ENCODE data around the gene DST. TPM values are rescaled to one million over a fixed set of nuclear protein-coding genes. Genes with fewer than 3 reads are reported as not detected.

Gene DST
- total RNA-seq, 2 donors from 2014 or later: 101 to 113 TPM

GRCh38 chr6:56668158-56668557 is 25.5 kb upstream of the DST start:
- no peaks in the 10 kb centered on the region for H3K9me3 ChIP-seq (ENCODE audit: control insufficient read depth, low read length)
- H3K27ac ChIP-seq (ENCODE audit: low read depth, low read length): no peak overlapping the region
- Mint-ChIP-seq H3K9me3 (no peaks in the 10 kb centered on the region), H3K27ac (no peak overlapping the region), H3K4me1 (peaks cover 40% of the 10 kb centered on the region), H3K36me3 (ENCODE audit: low read depth) (peaks cover 7% of the 10 kb centered on the region), H3K27me3 (ENCODE audit: insufficient read depth) (no peaks in the 10 kb centered on the region), H3K4me3 (no peak overlapping the region)
- no peak overlapping the region for H3K4me3 ChIP-seq (ENCODE audit: low read length)
- TF ChIP-seq, protein P1, sequence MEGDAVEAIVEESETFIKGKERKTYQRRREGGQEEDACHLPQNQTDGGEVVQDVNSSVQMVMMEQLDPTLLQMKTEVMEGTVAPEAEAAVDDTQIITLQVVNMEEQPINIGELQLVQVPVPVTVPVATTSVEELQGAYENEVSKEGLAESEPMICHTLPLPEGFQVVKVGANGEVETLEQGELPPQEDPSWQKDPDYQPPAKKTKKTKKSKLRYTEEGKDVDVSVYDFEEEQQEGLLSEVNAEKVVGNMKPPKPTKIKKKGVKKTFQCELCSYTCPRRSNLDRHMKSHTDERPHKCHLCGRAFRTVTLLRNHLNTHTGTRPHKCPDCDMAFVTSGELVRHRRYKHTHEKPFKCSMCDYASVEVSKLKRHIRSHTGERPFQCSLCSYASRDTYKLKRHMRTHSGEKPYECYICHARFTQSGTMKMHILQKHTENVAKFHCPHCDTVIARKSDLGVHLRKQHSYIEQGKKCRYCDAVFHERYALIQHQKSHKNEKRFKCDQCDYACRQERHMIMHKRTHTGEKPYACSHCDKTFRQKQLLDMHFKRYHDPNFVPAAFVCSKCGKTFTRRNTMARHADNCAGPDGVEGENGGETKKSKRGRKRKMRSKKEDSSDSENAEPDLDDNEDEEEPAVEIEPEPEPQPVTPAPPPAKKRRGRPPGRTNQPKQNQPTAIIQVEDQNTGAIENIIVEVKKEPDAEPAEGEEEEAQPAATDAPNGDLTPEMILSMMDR (conservative IDR thresholded peaks at IDR 0.05): no peak
- DNase-seq: no peak
- H3K9ac ChIP-seq (ENCODE audit: extremely low read depth, low read length, poor library complexity, severe bottlenecking): no peak overlapping the region
- H3K36me3 ChIP-seq (ENCODE audit: control insufficient read depth, insufficient read depth, low read length): no peaks in the 10 kb centered on the region
- WGBS, 2 experiments (ENCODE audit: insufficient coverage in 1 of 2, insufficient read length in 1 of 2): 98 to 100% methylated on average over 1 to 4 of the region's 4 CpGs
- H3K27me3 ChIP-seq (ENCODE audit: control insufficient read depth, insufficient read depth, low read length, poor library complexity, severe bottlenecking): no peaks in the 10 kb centered on the region
- peaks cover 11% of the 10 kb centered on the region for H3K4me1 ChIP-seq (ENCODE audit: control insufficient read depth, insufficient read depth, low read length)

GRCh38 chr6:56667336-56667735 is 24.6 kb upstream of the DST start:
- Histone ChIP-seq H3K4me1 (ENCODE audit: control insufficient read depth, insufficient read depth, low read length) (peaks cover 11% of the 10 kb centered on the region), H3K27me3 (ENCODE audit: control insufficient read depth, insufficient read depth, low read length, poor library complexity, severe bottlenecking) (no peaks in the 10 kb centered on the region), H3K9me3 (ENCODE audit: control insufficient read depth, low read length) (no peaks in the 10 kb centered on the region), H3K36me3 (ENCODE audit: control insufficient read depth, insufficient read depth, low read length) (no peaks in the 10 kb centered on the region), H3K27ac (ENCODE audit: low read depth, low read length) (no peak overlapping the region), H3K4me3 (ENCODE audit: low read length) (no peak overlapping the region), H3K9ac (ENCODE audit: extremely low read depth, low read length, poor library complexity, severe bottlenecking) (no peak overlapping the region)
- Mint-ChIP-seq H3K27me3 (ENCODE audit: insufficient read depth) (no peaks in the 10 kb centered on the region), H3K27ac (peak overlapping the region; percentile 17), H3K4me1 (peaks cover 37% of the 10 kb centered on the region), H3K36me3 (ENCODE audit: low read depth) (peaks cover 7% of the 10 kb centered on the region), H3K4me3 (no peak overlapping the region), H3K9me3 (no peaks in the 10 kb centered on the region)
- 89 to 98% methylated on average over 3 of the region's 3 CpGs for WGBS, 2 experiments (ENCODE audit: insufficient coverage in 1 of 2, insufficient read length in 1 of 2)
- no peak for DNase-seq
- TF ChIP-seq, protein P1 (conservative IDR thresholded peaks at IDR 0.05): no peak

DNA sequence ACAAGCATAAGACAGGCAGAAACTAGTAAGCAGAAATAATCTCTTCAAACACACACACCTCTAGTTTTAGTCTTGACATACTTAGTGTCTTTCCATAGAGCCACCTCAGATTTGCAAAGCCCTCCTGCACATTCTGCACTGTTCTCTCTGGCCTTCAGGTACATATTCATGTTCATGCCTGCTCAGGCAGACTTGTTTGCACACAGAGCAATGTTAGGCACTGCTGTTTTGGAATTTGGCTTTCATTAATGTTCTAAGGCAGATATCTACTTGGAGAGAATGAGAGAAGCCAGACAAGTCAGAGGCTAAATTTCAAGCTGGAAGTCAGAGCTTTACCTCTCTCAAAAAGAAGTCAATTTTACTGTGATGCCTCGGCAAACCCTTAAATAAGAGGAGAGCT is 21.3 kb upstream of the DST start:
- peaks cover 49% of the 10 kb centered on the region for H3K4me1 Mint-ChIP-seq

More for the DNA sequence above, 21.3 kb upstream of the DST start:
- whole genome bisulfite sequencing, 2 experiments (ENCODE audit: insufficient coverage in 1 of 2, insufficient read length in 1 of 2): 79 to 97% methylated on average over 1 of the region's 1 CpG
- no peaks in the 10 kb centered on the region for H3K27me3 Mint-ChIP-seq (ENCODE audit: insufficient read depth)
- H3K4me1 ChIP-seq (ENCODE audit: control insufficient read depth, insufficient read depth, low read length): peaks cover 14% of the 10 kb centered on the region
- no peak overlapping the region for H3K4me3 ChIP-seq (ENCODE audit: low read length)
- no peak for DNase-seq
- H3K27ac ChIP-seq (ENCODE audit: low read depth, low read length): no peak overlapping the region
- H3K9me3 ChIP-seq (ENCODE audit: control insufficient read depth, low read length): no peaks in the 10 kb centered on the region
- no peaks in the 10 kb centered on the region for H3K9me3 Mint-ChIP-seq
- no peak overlapping the region for H3K9ac ChIP-seq (ENCODE audit: extremely low read depth, low read length, poor library complexity, severe bottlenecking)
- TF ChIP-seq, protein P1 (conservative IDR thresholded peaks at IDR 0.05): no peak
- H3K27ac Mint-ChIP-seq: peak overlapping the region; percentile 81
- H3K36me3 Mint-ChIP-seq (ENCODE audit: low read depth): peaks cover 3% of the 10 kb centered on the region
- no peaks in the 10 kb centered on the region for H3K27me3 ChIP-seq (ENCODE audit: control insufficient read depth, insufficient read depth, low read length, poor library complexity, severe bottlenecking)
- no peak overlapping the region for H3K4me3 Mint-ChIP-seq
- H3K36me3 ChIP-seq (ENCODE audit: control insufficient read depth, insufficient read depth, low read length): no peaks in the 10 kb centered on the region

Measured in endodermal cell (in vitro differentiated cells).